ENCODE results near the gene RASA2.

- TF ChIP-seq EZH2 (IDR thresholded peaks at IDR 0.05; ENCODE audit: low read depth): no peak
- TF ChIP-seq, protein P1, sequence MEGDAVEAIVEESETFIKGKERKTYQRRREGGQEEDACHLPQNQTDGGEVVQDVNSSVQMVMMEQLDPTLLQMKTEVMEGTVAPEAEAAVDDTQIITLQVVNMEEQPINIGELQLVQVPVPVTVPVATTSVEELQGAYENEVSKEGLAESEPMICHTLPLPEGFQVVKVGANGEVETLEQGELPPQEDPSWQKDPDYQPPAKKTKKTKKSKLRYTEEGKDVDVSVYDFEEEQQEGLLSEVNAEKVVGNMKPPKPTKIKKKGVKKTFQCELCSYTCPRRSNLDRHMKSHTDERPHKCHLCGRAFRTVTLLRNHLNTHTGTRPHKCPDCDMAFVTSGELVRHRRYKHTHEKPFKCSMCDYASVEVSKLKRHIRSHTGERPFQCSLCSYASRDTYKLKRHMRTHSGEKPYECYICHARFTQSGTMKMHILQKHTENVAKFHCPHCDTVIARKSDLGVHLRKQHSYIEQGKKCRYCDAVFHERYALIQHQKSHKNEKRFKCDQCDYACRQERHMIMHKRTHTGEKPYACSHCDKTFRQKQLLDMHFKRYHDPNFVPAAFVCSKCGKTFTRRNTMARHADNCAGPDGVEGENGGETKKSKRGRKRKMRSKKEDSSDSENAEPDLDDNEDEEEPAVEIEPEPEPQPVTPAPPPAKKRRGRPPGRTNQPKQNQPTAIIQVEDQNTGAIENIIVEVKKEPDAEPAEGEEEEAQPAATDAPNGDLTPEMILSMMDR (conservative IDR thresholded peaks at IDR 0.05): no peak
Measured at GRCh38 chr3:141632779-141633374, 146.1 kb downstream of the RASA2 start.

Data from PC-9 (cell line).